Keratinocyte (primary cell): ENCODE measurements around the gene SLC66A2. TPM values are rescaled to one million over a fixed set of nuclear protein-coding genes. Genes with fewer than 3 reads are reported as not detected.

Experiments used
- DNase-seq: peaks from one replicate; pipeline ENCODE4 v3.0.0-alpha.2; 2011; ENCODE audit warnings: low read depth, missing footprints, low spot score
- FAIRE-seq: peaks from 2 replicates; lab custom pipeline; 2011; peaks lifted over from hg19 to GRCh38; lab: Jason Lieb, UNC
- H2AFZ ChIP-seq: 2 replicates; pipeline ENCODE4 v1.6.0; 2012; ENCODE audit warnings: low read length, control low read depth, inconsistent platforms; ENCODE audit not compliant: control insufficient read depth
- H3K27ac ChIP-seq: 2 replicates; pipeline ENCODE4 v1.5.1; 2011; ENCODE audit warnings: low read length; ENCODE audit not compliant: control insufficient read depth, insufficient read depth
- H3K27me3 ChIP-seq: 3 replicates; pipeline ENCODE4 v1.6.0; 2011; ENCODE audit warnings: low read length; ENCODE audit not compliant: control insufficient read depth, insufficient read depth; ENCODE audit errors: extremely low read depth
- H3K36me3 ChIP-seq, 2 experiments: 2 replicates in 1 of 2; 3 replicates in 1 of 2; pipeline ENCODE4 v1.5.1; 2011; ENCODE audit warnings: low read length in 2 of 2, mild to moderate bottlenecking in 1 of 2; ENCODE audit not compliant: control insufficient read depth in 2 of 2, insufficient read depth in 2 of 2; ENCODE audit errors: extremely low read depth in 1 of 2
- H3K4me1 ChIP-seq: 3 replicates; pipeline ENCODE4 v1.5.1; 2011; ENCODE audit warnings: low read length; ENCODE audit not compliant: control insufficient read depth, insufficient read depth; ENCODE audit errors: extremely low read depth
- H3K4me2 ChIP-seq: 3 replicates; pipeline ENCODE4 v1.6.0; 2011; ENCODE audit warnings: low read depth, low read length; ENCODE audit not compliant: control insufficient read depth, insufficient read depth; ENCODE audit errors: extremely low read depth
- H3K4me3 ChIP-seq, 3 experiments: fragments of 200-600 bp in 1 of 3; sonication (generic) in 1 of 3; 2 replicates in 2 of 3; 3 replicates in 1 of 3; pipeline ENCODE4 v1.5.1; 2011 to 2016; ENCODE audit warnings: low read length in 3 of 3, mild to moderate bottlenecking in 3 of 3, control low read depth in 2 of 3, inconsistent platforms in 1 of 3, low read depth in 1 of 3, mixed read lengths in 1 of 3, mixed run types in 1 of 3, moderate library complexity in 1 of 3; ENCODE audit not compliant: control insufficient read depth in 2 of 3, insufficient read depth in 2 of 3; ENCODE audit errors: extremely low read depth in 1 of 3
- H3K79me2 ChIP-seq: 2 replicates; pipeline ENCODE4 v1.6.0; 2012; ENCODE audit warnings: low read length; ENCODE audit not compliant: control insufficient read depth, insufficient read depth
- H3K9ac ChIP-seq: 3 replicates; pipeline ENCODE4 v1.6.0; 2011; ENCODE audit warnings: low read length; ENCODE audit not compliant: control insufficient read depth, insufficient read depth; ENCODE audit errors: extremely low read depth
- H3K9me1 ChIP-seq: 3 replicates; pipeline ENCODE4 v1.6.0; 2011; ENCODE audit warnings: low read length; ENCODE audit not compliant: control insufficient read depth, insufficient read depth; ENCODE audit errors: extremely low read depth
- H3K9me3 ChIP-seq: 2 replicates; pipeline ENCODE4 v1.5.1; 2012; ENCODE audit warnings: low read depth, low read length; ENCODE audit not compliant: control insufficient read depth
- H4K20me1 ChIP-seq: 3 replicates; pipeline ENCODE4 v1.6.0; 2011; ENCODE audit warnings: low read length; ENCODE audit not compliant: control insufficient read depth, insufficient read depth; ENCODE audit errors: extremely low read depth
- CTCF ChIP-seq, 3 experiments: IDR thresholded peaks in 1 of 3; conservative IDR thresholded peaks in 1 of 3; optimal IDR thresholded peaks in 1 of 3; 2 replicates in 2 of 3; 3 replicates in 1 of 3; pipeline versions ENCODE3 to v1.5.1; 2011; ENCODE audit warnings: low read length in 3 of 3, mild to moderate bottlenecking in 3 of 3, moderate library complexity in 2 of 3, control low read depth in 1 of 3, inconsistent platforms in 1 of 3; ENCODE audit not compliant: insufficient read depth in 2 of 3; ENCODE audit errors: extremely low read depth in 1 of 3
- EZH2 ChIP-seq: IDR thresholded peaks from one replicate; pipeline ENCODE4 v1.6.1; 2012; ENCODE audit warnings: inconsistent platforms, mild to moderate bottlenecking, low read length, moderate library complexity
- dilution Hi-C: fragments of 300-500 bp; cut with MboI; formaldehyde crosslinking; loops from one replicate; pipeline ENCODE4 v1.7.0; 2020; ENCODE audit warnings: low sequenced_read_pairs; ENCODE audit not compliant: extremely low pct_ligation_motif_present
- polyA plus RNA-seq, 5 experiments: library from polyadenylated mRNA; depleted of rRNA in 3 of 5; stranded (reverse) in 3 of 5; stranded (forward) in 1 of 5; unstranded in 1 of 5; fragments of >200 nt; gene quantifications; 1 replicate in 1 of 5; 2 replicates in 3 of 5; 3 replicates in 1 of 5; pipeline versions ENCODE4 v1.2.1 to v1.2.3, GENCODE V29; 2011 to 2012; ENCODE audit warnings: missing spikeins in 2 of 5, low read depth in 1 of 5, low replicate concordance in 1 of 5

SLC66A2 gene
- polyA plus RNA-seq, 1 donor (not counting 4 experiments of a cell fraction or from before 2014, with no cell fraction given), result 16.3 TPM

- dilution Hi-C loops, result no loop called here
- H3K9me3 ChIP-seq, result no peaks in the 10 kb centered on the region
- H3K36me3 ChIP-seq, result peaks cover 9 to 13% of the 10 kb centered on the region in 2 experiments
- peaks cover 100% of the 10 kb centered on the region for H3K79me2 ChIP-seq
- TF ChIP-seq CTCF (optimal IDR thresholded peaks at IDR 0.05 in 1 of 3, IDR thresholded peaks at IDR 0.05 in 1 of 3, conservative IDR thresholded peaks at IDR 0.05 in 1 of 3; ENCODE audit: extremely low read depth in 1 of 3, insufficient read depth in 2 of 3, low read length in 3 of 3) (no peak), EZH2 (no peak)
- no peak overlapping the region for H3K4me2 ChIP-seq
- H4K20me1 ChIP-seq, result peaks cover 37% of the 10 kb centered on the region
- H3K27me3 ChIP-seq, result no peaks in the 10 kb centered on the region
- no peak overlapping the region for H3K9ac ChIP-seq
- DNase-seq, result no peak
- no peak overlapping the region for H3K4me3 ChIP-seq
- H3K4me1 ChIP-seq, result peaks cover 11% of the 10 kb centered on the region
- no peak for FAIRE-seq
- H2AFZ ChIP-seq, result no peak overlapping the region
- no peak overlapping the region for H3K27ac ChIP-seq
- H3K9me1 ChIP-seq, result peaks cover 7% of the 10 kb centered on the region
Measured at GRCh38 chr18:79980585-79980984, 29.1 kb upstream of the SLC66A2 start.

- H3K27ac ChIP-seq, result no peak overlapping the region
- H3K9ac ChIP-seq, result no peak overlapping the region
- H3K36me3 ChIP-seq, result peaks cover 9 to 18% of the 10 kb centered on the region in 2 experiments
- peaks cover 43% of the 10 kb centered on the region for H4K20me1 ChIP-seq
- FAIRE-seq (no peak), DNase-seq (no peak)
- no peak overlapping the region for H3K4me2 ChIP-seq
- no peaks in the 10 kb centered on the region for H3K27me3 ChIP-seq
- peaks cover 100% of the 10 kb centered on the region for H3K79me2 ChIP-seq
- H3K4me1 ChIP-seq, result peaks cover 11% of the 10 kb centered on the region
- H3K9me1 ChIP-seq, result peaks cover 9% of the 10 kb centered on the region
- no peaks in the 10 kb centered on the region for H3K9me3 ChIP-seq
- dilution Hi-C loops, result no loop called here
- TF ChIP-seq EZH2, result no peak
- TF ChIP-seq CTCF (optimal IDR thresholded peaks at IDR 0.05 in 1 of 3, IDR thresholded peaks at IDR 0.05 in 1 of 3, conservative IDR thresholded peaks at IDR 0.05 in 1 of 3; ENCODE audit: extremely low read depth in 1 of 3, insufficient read depth in 2 of 3, low read length in 3 of 3), result no peak
- H3K4me3 ChIP-seq, result no peak overlapping the region
- H2AFZ ChIP-seq, result no peak overlapping the region
Measured at GRCh38 chr18:79979843-79980242, 28.4 kb upstream of the SLC66A2 start.
